SK-N-SH treated with all-trans-retinoic acid at 6 μM for 48 hours (cell line): ENCODE data around the gene CHSY1.

Source experiments
- ATAC-seq: fragments of 200-7000 bp; cut with Tn5 transposase; 3 replicates; pipeline ENCODE4 v1.9.1; 2020; ENCODE audit warnings: mild to moderate bottlenecking, moderate library complexity
- BACH2 ChIP-seq: fragments of 250-450 bp; sonication (Bioruptor Pico); IDR thresholded peaks from 2 replicates; pipeline ENCODE4 v1.9.0; 2021; ENCODE audit warnings: mild to moderate bottlenecking, borderline replicate concordance
- CREB5 ChIP-seq: fragments of 250-450 bp; sonication (Bioruptor Pico); IDR thresholded peaks from 2 replicates; pipeline ENCODE4 v1.5.1; 2020; ENCODE audit warnings: low read depth, mild to moderate bottlenecking, moderate library complexity
- CSRNP3 ChIP-seq: fragments of 250-450 bp; sonication (Bioruptor Pico); IDR thresholded peaks from 2 replicates; pipeline ENCODE4 v1.5.1; 2021; ENCODE audit warnings: mild to moderate bottlenecking, moderate library complexity
- ESRRG ChIP-seq: fragments of 250-450 bp; sonication (Bioruptor Pico); IDR thresholded peaks from 2 replicates; pipeline ENCODE4 v1.6.1; 2021; ENCODE audit warnings: mild to moderate bottlenecking
- GLIS3 ChIP-seq: fragments of 250-450 bp; sonication (Bioruptor Pico); IDR thresholded peaks from 2 replicates; pipeline ENCODE4 v1.5.0; 2020; ENCODE audit warnings: mild to moderate bottlenecking, moderate library complexity
- ISL1 ChIP-seq: fragments of 250-450 bp; sonication (Bioruptor Pico); IDR thresholded peaks from 2 replicates; pipeline ENCODE4 v2.1.2; 2022; ENCODE audit warnings: mild to moderate bottlenecking, moderate library complexity
- PATZ1 ChIP-seq: fragments of 250-450 bp; sonication (Bioruptor Pico); IDR thresholded peaks from 2 replicates; pipeline ENCODE4 v1.8.0; 2020; ENCODE audit warnings: mild to moderate bottlenecking, moderate library complexity, borderline replicate concordance
- PPARA ChIP-seq: fragments of 250-450 bp; sonication (Bioruptor Pico); IDR thresholded peaks from 2 replicates; pipeline ENCODE4 v1.5.0; 2020; ENCODE audit warnings: mild to moderate bottlenecking, borderline replicate concordance
- RARB ChIP-seq: fragments of 250-450 bp; sonication (Bioruptor Pico); IDR thresholded peaks from 2 replicates; pipeline ENCODE4 v1.8.0; 2021; ENCODE audit warnings: mild to moderate bottlenecking, moderate library complexity
- SNAI2 ChIP-seq: fragments of 250-450 bp; sonication (Bioruptor Pico); IDR thresholded peaks from 2 replicates; pipeline ENCODE4 v1.5.0; 2020; ENCODE audit warnings: mild to moderate bottlenecking, moderate library complexity
- TCF4 ChIP-seq: fragments of 250-450 bp; sonication (Bioruptor Pico); IDR thresholded peaks from 2 replicates; pipeline ENCODE4 v1.8.0; 2021; ENCODE audit warnings: mild to moderate bottlenecking, moderate library complexity, borderline replicate concordance
- TOX ChIP-seq: fragments of 250-450 bp; sonication (Bioruptor Pico); IDR thresholded peaks from 2 replicates; pipeline ENCODE4 v1.8.0; 2021; ENCODE audit warnings: mild to moderate bottlenecking, moderate library complexity, borderline replicate concordance
- TSHZ2 ChIP-seq: fragments of 250-450 bp; sonication (Bioruptor Pico); IDR thresholded peaks from 2 replicates; pipeline ENCODE4 v1.5.0; 2020; ENCODE audit warnings: mild to moderate bottlenecking, moderate library complexity
- ZFP30 ChIP-seq: fragments of 450-650 bp; formaldehyde crosslinking; IDR thresholded peaks from 2 replicates; pipeline ENCODE4 v1.5.0; 2022; ENCODE audit warnings: mild to moderate bottlenecking, moderate library complexity
- ZNF565 ChIP-seq: fragments of 450-650 bp; formaldehyde crosslinking; conservative IDR thresholded peaks from 2 replicates; pipeline ENCODE4 v1.5.0; 2020; ENCODE audit warnings: low read depth, mild to moderate bottlenecking, moderate library complexity
- ZNF70 ChIP-seq: fragments of 450-650 bp; formaldehyde crosslinking; IDR thresholded peaks from 2 replicates; pipeline ENCODE4 v1.5.0; 2020; ENCODE audit warnings: mild to moderate bottlenecking, moderate library complexity
- ZNF8 ChIP-seq: fragments of 450-650 bp; formaldehyde crosslinking; IDR thresholded peaks from 2 replicates; pipeline ENCODE4 v1.5.0; 2020; ENCODE audit warnings: mild to moderate bottlenecking, moderate library complexity

CHSY1 gene

GRCh38 chr15:101206176-101206591 is 45.7 kb downstream of the CHSY1 start (continued):
- no peak for TF ChIP-seq TCF4 (CRISPR knock-in tag)
- TF ChIP-seq, all 23 proteins: peak for 0

- TF ChIP-seq ESRRG (CRISPR knock-in tag), result no peak
- no peak for TF ChIP-seq TCF4 (CRISPR knock-in tag)
- TF ChIP-seq BACH2 (CRISPR knock-in tag), result no peak
- TF ChIP-seq PPARA (CRISPR knock-in tag), result no peak
- no peak for TF ChIP-seq CREB5 (CRISPR knock-in tag)
- no peak for TF ChIP-seq ZNF70 (CRISPR knock-in tag)
- no peak for TF ChIP-seq TOX (CRISPR knock-in tag)
- TF ChIP-seq ZNF565 (CRISPR knock-in tag), result no peak
- TF ChIP-seq ZNF8 (CRISPR knock-in tag), result no peak
- ATAC-seq, result no peak
These were observed 46.9 kb downstream of the CHSY1 start for GRCh38 chr15:101204739-101205535.

- no peak for TF ChIP-seq SNAI2
- TF ChIP-seq ZNF70 (CRISPR knock-in tag), result no peak
- no peak for TF ChIP-seq RARB (CRISPR knock-in tag)
- no peak for ATAC-seq
These were observed 48.1 kb downstream of the CHSY1 start for GRCh38 chr15:101203607-101204189.

- TF ChIP-seq BACH2 (CRISPR knock-in tag) (no peak), TCF4 (CRISPR knock-in tag) (no peak), GLIS3 (CRISPR knock-in tag) (no peak), CSRNP3 (CRISPR knock-in tag) (no peak), SNAI2 (no peak), PATZ1 (CRISPR knock-in tag) (no peak), ZFP30 (CRISPR knock-in tag) (no peak), TSHZ2 (CRISPR knock-in tag) (no peak), ISL1 (CRISPR knock-in tag) (no peak), ZNF8 (CRISPR knock-in tag) (no peak), ZNF70 (CRISPR knock-in tag) (no peak)
- TF ChIP-seq, all 23 proteins: peak for 0
- no peak for ATAC-seq
These were observed 48.7 kb downstream of the CHSY1 start for GRCh38 chr15:101203029-101203573.
